ENCODE measurements around the gene ME3.

The ME3 gene

GRCh38 chr11:86519064-86519911 is 153.1 kb downstream of the ME3 start:
- no peak overlapping the region; the same call in 1 of the 2 replicates for H3K27ac ChIP-seq (ENCODE audit: low read depth, low read length)
- H3K27me3 ChIP-seq (ENCODE audit: insufficient read depth, low read length): no peaks in the 10 kb centered on the region
- H3K36me3 ChIP-seq (ENCODE audit: insufficient read depth, low read length): no peaks in the 10 kb centered on the region
- peaks cover 11% of the 10 kb centered on the region; the same call in 1 of the 2 replicates for H3K4me1 ChIP-seq (ENCODE audit: insufficient read depth, low read length)
- no peaks in the 10 kb centered on the region for H3K9me3 ChIP-seq (ENCODE audit: insufficient read depth, low read depth, low read length)
- 0 out of 2 replicates have a peak overlapping the region, but pooled peaks have one; percentile 3 for H3K9ac ChIP-seq (ENCODE audit: low read depth, low read length)
- 85% methylated on average over 4 of the region's 5 CpGs for WGBS
- no peak overlapping the region for H3K4me3 ChIP-seq (ENCODE audit: low read length)

GRCh38 chr11:86518211-86518610 is 154.2 kb downstream of the ME3 start:
- 87% methylated on average over 6 of the region's 6 CpGs for WGBS
- Histone ChIP-seq H3K27me3 (ENCODE audit: insufficient read depth, low read length) (no peaks in the 10 kb centered on the region), H3K27ac (ENCODE audit: low read depth, low read length) (no peak overlapping the region), H3K4me1 (ENCODE audit: insufficient read depth, low read length) (peaks cover 11% of the 10 kb centered on the region; the same call in 1 of the 2 replicates), H3K9me3 (ENCODE audit: insufficient read depth, low read depth, low read length) (no peaks in the 10 kb centered on the region), H3K36me3 (ENCODE audit: insufficient read depth, low read length) (no peaks in the 10 kb centered on the region), H3K4me3 (ENCODE audit: low read length) (no peak overlapping the region), H3K9ac (ENCODE audit: low read depth, low read length) (no peak overlapping the region)

GRCh38 chr11:86517557-86517956 is 154.9 kb downstream of the ME3 start:
- WGBS: 92% methylated on average over 1 of the region's 1 CpG
- Histone ChIP-seq H3K9ac (ENCODE audit: low read depth, low read length) (no peak overlapping the region), H3K4me3 (ENCODE audit: low read length) (no peak overlapping the region), H3K27ac (ENCODE audit: low read depth, low read length) (no peak overlapping the region), H3K27me3 (ENCODE audit: insufficient read depth, low read length) (no peaks in the 10 kb centered on the region), H3K9me3 (ENCODE audit: insufficient read depth, low read depth, low read length) (no peaks in the 10 kb centered on the region), H3K36me3 (ENCODE audit: insufficient read depth, low read length) (no peaks in the 10 kb centered on the region), H3K4me1 (ENCODE audit: insufficient read depth, low read length) (peaks cover 16% of the 10 kb centered on the region; the same call in 1 of the 2 replicates)

- WGBS: 86% methylated on average over 7 of the region's 7 CpGs
- no peak overlapping the region for H3K27ac ChIP-seq (ENCODE audit: low read depth, low read length)
- no peak overlapping the region for H3K4me3 ChIP-seq (ENCODE audit: low read length)
- H3K27me3 ChIP-seq (ENCODE audit: insufficient read depth, low read length): no peaks in the 10 kb centered on the region
- peaks cover 17% of the 10 kb centered on the region; the same call in 1 of the 2 replicates for H3K4me1 ChIP-seq (ENCODE audit: insufficient read depth, low read length)
- H3K9ac ChIP-seq (ENCODE audit: low read depth, low read length): no peak overlapping the region; the same call in 1 of the 2 replicates
- H3K36me3 ChIP-seq (ENCODE audit: insufficient read depth, low read length): no peaks in the 10 kb centered on the region
- H3K9me3 ChIP-seq (ENCODE audit: insufficient read depth, low read depth, low read length): peaks cover 13% of the 10 kb centered on the region
Observed at GRCh38 chr11:86515297-86516094, 156.9 kb downstream of the ME3 start.

GRCh38 chr11:86514453-86514852 is 158.0 kb downstream of the ME3 start:
- Histone ChIP-seq H3K36me3 (ENCODE audit: insufficient read depth, low read length) (no peaks in the 10 kb centered on the region), H3K9me3 (ENCODE audit: insufficient read depth, low read depth, low read length) (peaks cover 13% of the 10 kb centered on the region), H3K27me3 (ENCODE audit: insufficient read depth, low read length) (no peaks in the 10 kb centered on the region), H3K4me3 (ENCODE audit: low read length) (no peak overlapping the region), H3K27ac (ENCODE audit: low read depth, low read length) (no peak overlapping the region; the same call in 1 of the 2 replicates), H3K9ac (ENCODE audit: low read depth, low read length) (no peak overlapping the region), H3K4me1 (ENCODE audit: insufficient read depth, low read length) (peaks cover 14% of the 10 kb centered on the region; the same call in 1 of the 2 replicates)
- WGBS: 100% methylated on average over 1 of the region's 1 CpG

GRCh38 chr11:86513746-86514373 is 158.6 kb downstream of the ME3 start:
- H3K27me3 ChIP-seq (ENCODE audit: insufficient read depth, low read length): no peaks in the 10 kb centered on the region
- no peak overlapping the region for H3K9ac ChIP-seq (ENCODE audit: low read depth, low read length)
- H3K27ac ChIP-seq (ENCODE audit: low read depth, low read length): no peak overlapping the region; the same call in 1 of the 2 replicates
- no peaks in the 10 kb centered on the region for H3K36me3 ChIP-seq (ENCODE audit: insufficient read depth, low read length)
- no peak overlapping the region for H3K4me3 ChIP-seq (ENCODE audit: low read length)
- peaks cover 13% of the 10 kb centered on the region for H3K9me3 ChIP-seq (ENCODE audit: insufficient read depth, low read depth, low read length)
- H3K4me1 ChIP-seq (ENCODE audit: insufficient read depth, low read length): peaks cover 8% of the 10 kb centered on the region; the same call in 1 of the 2 replicates
- 50% methylated on average over 1 of the region's 1 CpG for WGBS

GRCh38 chr11:86513138-86513537 is 159.3 kb downstream of the ME3 start:
- 80% methylated on average over 1 of the region's 1 CpG for WGBS
- Histone ChIP-seq H3K4me1 (ENCODE audit: insufficient read depth, low read length) (peaks cover 7% of the 10 kb centered on the region; the same call in 1 of the 2 replicates), H3K4me3 (ENCODE audit: low read length) (no peak overlapping the region), H3K27ac (ENCODE audit: low read depth, low read length) (0 out of 2 replicates have a peak overlapping the region, but pooled peaks have one; percentile 10), H3K9ac (ENCODE audit: low read depth, low read length) (no peak overlapping the region), H3K9me3 (ENCODE audit: insufficient read depth, low read depth, low read length) (peaks cover 13% of the 10 kb centered on the region), H3K36me3 (ENCODE audit: insufficient read depth, low read length) (no peaks in the 10 kb centered on the region), H3K27me3 (ENCODE audit: insufficient read depth, low read length) (no peaks in the 10 kb centered on the region)

GRCh38 chr11:86511086-86511551 is 161.3 kb downstream of the ME3 start:
- Histone ChIP-seq H3K36me3 (ENCODE audit: insufficient read depth, low read length) (no peaks in the 10 kb centered on the region), H3K9me3 (ENCODE audit: insufficient read depth, low read depth, low read length) (peaks cover 13% of the 10 kb centered on the region), H3K4me1 (ENCODE audit: insufficient read depth, low read length) (peaks cover 7% of the 10 kb centered on the region; the same call in 1 of the 2 replicates), H3K27ac (ENCODE audit: low read depth, low read length) (no peak overlapping the region), H3K9ac (ENCODE audit: low read depth, low read length) (no peak overlapping the region), H3K4me3 (ENCODE audit: low read length) (no peak overlapping the region), H3K27me3 (ENCODE audit: insufficient read depth, low read length) (no peaks in the 10 kb centered on the region)
- WGBS: 96% methylated on average over 3 of the region's 3 CpGs

GRCh38 chr11:86510674-86511073 is 161.7 kb downstream of the ME3 start:
- H3K9me3 ChIP-seq (ENCODE audit: insufficient read depth, low read depth, low read length): peaks cover 13% of the 10 kb centered on the region
- no peaks in the 10 kb centered on the region for H3K27me3 ChIP-seq (ENCODE audit: insufficient read depth, low read length)
- H3K9ac ChIP-seq (ENCODE audit: low read depth, low read length): no peak overlapping the region
- no peaks in the 10 kb centered on the region for H3K36me3 ChIP-seq (ENCODE audit: insufficient read depth, low read length)
- H3K4me1 ChIP-seq (ENCODE audit: insufficient read depth, low read length): peaks cover 7% of the 10 kb centered on the region; the same call in 1 of the 2 replicates
- H3K27ac ChIP-seq (ENCODE audit: low read depth, low read length): no peak overlapping the region
- H3K4me3 ChIP-seq (ENCODE audit: low read length): no peak overlapping the region
- WGBS: 93% methylated on average over 3 of the region's 3 CpGs

GRCh38 chr11:86510097-86510496 is 162.3 kb downstream of the ME3 start:
- H3K27ac ChIP-seq (ENCODE audit: low read depth, low read length): no peak overlapping the region
- WGBS: 98% methylated on average over 2 of the region's 2 CpGs
- peaks cover 13% of the 10 kb centered on the region for H3K9me3 ChIP-seq (ENCODE audit: insufficient read depth, low read depth, low read length)
- H3K9ac ChIP-seq (ENCODE audit: low read depth, low read length): no peak overlapping the region
- no peak overlapping the region for H3K4me3 ChIP-seq (ENCODE audit: low read length)
- H3K27me3 ChIP-seq (ENCODE audit: insufficient read depth, low read length): no peaks in the 10 kb centered on the region
- H3K4me1 ChIP-seq (ENCODE audit: insufficient read depth, low read length): peaks cover 7% of the 10 kb centered on the region; the same call in 1 of the 2 replicates
- H3K36me3 ChIP-seq (ENCODE audit: insufficient read depth, low read length): no peaks in the 10 kb centered on the region

All from HUES64 (cell line).